ENCODE data around the gene CCDC152.
"Not testable (repeated sequence)": the region's sequence is repeated elsewhere in the genome, so short reads cannot be mapped to it uniquely, and the experiment has no call there.

Gene CCDC152

DNA sequence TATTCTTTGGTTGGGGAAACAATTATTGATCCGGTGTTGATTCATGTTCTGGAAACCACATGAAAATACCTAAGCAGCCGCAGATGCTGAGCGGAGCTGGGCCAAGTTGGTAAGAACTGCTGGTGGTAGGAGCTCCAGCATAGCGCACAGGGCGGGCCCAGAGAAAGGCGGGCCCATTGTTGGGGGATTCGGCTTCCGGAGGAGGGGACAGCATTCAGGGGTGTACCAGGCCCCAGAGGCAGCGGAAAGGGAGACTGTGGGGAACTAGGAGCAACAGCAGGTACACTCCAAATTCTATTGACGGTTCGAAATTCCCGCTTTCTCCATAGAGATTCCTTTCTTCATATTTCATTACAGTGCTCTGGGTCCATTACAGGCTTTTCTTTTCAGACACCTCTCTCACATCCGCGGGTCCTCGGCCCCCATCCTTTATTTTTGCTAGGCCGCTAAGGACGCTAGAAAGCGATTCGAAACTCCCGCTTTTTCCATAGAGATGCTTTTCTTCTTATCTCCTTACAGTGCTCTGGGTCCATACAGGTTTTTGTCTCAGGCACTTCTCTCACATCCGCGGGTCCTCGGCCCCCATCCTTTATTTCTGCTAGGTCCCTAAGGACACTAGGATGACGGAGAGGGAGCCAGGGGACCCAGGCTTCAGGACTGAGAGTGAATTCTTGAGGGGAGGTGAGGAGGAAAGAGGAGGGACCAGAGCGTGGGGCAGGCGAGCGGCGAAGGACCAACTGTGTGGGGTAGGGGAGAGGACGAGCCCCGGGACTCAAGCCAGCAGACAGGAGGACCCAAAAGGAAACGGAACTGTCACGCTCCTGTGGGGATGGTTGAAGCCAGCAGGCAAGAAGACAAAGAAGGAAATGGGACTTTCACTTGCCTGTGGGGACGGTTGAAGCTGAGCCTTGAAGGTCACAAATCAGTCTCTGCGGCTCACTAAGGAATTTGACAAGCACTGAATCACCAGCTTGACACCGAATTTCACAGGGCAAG, at the start of gene CCDC152:
Gene CCDC152 (plus strand): TSS at position 213 of the 996 bp plus-strand sequence. CDS start 2,304 bp downstream, outside the sequence.
- DNase-seq: peak; percentile 25

DNA sequence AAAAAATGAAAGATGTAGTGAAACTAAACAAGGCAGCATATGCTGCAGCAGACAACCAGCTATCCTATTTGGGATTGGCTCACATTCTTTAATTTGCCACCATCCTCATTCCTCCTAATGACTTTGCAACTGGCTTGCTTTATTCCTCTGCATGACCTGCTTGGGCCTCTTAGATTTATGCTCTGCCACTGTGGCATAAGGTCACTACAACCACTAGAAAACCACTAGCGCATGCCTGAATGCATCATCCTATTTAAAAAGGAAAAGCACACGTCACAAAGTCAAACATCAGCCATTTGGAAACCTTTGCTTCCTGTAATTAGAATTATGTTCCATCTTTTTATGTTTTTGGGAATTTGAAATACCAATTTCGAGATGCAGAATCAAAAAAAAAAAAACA, 40.8 kb upstream of the CCDC152 start:
- no peak for DNase-seq

DNA sequence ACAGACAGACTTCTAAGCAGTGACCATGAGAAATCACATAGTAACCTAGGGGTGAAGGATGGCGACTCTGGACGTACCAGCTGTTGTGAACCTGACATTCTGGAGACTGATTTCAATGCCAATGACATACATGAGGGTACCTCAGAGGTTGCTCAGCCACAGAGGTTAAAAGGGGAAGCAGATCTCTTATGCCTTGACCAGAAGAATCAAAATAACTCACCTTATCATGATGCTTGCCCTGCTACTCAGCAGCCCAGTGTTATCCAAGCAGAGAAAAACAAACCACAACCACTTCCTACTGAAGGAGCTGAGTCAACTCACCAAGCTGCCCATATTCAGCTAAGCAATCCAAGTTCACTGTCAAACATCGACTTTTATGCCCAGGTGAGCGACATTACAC, 38.0 kb upstream of the CCDC152 start:
- no peak for DNase-seq

GRCh38 chr5:42719034-42719433, 37.6 kb upstream of the CCDC152 start:
- no peak for DNase-seq

DNA sequence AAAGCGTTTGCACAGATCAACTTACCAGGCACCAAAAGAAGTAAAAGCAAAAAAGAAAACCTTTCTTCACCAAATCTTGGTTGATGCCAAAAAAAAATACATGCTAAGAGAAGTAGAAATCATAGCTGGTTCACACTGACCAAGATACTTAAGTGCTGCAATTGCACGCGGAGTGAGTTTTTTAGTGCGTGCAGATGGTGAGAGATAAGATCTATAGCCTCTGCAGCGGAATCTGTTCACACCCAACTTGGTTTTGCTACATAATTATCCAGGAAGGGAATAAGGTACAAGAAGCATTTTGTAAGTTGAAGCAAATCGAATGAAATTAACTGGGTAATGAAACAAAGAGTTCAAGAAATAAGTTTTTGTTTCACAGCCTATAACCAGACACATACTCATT, 36.4 kb upstream of the CCDC152 start:
- no peak for DNase-seq

DNA sequence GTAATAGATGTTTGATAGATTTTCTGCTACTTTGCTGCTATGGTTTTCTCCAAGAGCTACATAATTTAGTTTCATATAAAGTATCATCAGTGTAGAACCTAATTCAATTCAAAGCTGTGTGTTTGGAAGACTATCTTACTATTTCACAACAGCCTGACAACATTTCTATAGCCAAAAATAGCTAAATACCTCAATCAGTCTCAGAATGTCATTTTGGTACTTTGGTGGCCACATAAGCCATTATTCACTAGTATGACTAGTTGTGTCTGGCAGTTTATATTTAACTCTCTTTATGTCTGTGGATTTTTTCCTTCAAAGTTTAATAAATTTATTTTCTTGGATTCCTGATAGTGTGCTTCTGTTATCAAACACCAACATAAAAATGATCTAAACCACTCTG, 35.1 kb upstream of the CCDC152 start:
- no peak for DNase-seq

- DNase-seq: not testable (repeated sequence)
Measured at GRCh38 chr5:42734531-42735058, 22.0 kb upstream of the CCDC152 start.

DNA sequence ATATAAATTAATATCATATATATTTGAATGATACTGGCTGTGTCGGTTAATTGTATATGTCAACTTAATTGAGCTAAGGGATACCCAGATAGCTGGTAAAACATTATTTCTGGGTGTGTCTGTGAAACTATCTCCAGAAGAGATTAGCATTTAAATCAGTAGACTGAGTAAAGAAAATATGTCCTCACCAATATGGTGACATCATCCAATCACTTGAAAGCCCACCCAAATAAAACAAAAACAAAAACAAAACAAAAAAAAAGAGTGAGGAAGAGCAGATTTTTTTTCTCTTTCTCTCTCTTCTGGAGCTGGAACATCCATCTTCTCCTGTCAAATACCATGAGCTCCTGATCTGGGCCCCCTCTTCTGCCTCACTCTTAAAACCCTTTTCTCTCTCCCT, 15.7 kb upstream of the CCDC152 start:
- no peak for DNase-seq

GRCh38 chr5:42745426-42745825, 11.2 kb upstream of the CCDC152 start:
- DNase-seq: no peak

DNA sequence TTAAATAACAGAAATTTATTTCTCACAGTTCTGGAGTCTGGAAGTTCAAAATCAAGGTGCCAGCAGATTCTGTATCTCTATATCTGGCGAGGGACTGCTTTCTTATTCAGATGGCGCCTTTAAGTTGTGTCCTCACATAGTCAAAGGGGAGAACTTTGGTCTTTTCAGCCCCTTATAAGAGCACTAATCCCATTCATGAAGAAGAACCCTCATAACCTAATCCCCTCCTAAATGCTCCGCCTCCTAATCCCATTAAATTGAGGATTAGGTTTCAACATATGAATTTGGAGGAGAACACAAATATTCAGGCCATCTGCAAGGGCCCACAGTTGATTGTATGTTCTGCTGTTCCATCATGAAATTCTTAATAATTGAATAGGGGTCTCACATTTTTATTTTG, 10.8 kb upstream of the CCDC152 start:
- DNase-seq: no peak

DNA sequence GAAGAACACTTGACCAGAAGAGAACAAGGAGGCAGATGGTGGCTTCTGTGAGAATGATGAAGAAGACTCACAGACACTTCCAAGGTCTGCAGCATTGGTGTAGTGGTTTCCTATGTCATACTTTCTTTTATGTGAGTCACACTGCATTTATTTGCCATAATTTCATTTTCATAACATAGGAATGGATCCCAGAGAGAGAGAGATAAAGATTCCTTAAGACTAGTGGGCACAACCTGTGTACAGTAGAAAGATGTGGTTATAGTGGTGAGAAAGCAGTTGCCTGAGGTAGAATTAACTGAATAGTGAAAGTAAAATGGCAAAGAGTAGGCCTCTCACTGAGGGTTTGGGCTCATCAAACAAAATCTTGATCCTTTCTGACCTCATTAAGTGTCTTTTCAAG, 7.6 kb upstream of the CCDC152 start:
- DNase-seq: no peak

DNA sequence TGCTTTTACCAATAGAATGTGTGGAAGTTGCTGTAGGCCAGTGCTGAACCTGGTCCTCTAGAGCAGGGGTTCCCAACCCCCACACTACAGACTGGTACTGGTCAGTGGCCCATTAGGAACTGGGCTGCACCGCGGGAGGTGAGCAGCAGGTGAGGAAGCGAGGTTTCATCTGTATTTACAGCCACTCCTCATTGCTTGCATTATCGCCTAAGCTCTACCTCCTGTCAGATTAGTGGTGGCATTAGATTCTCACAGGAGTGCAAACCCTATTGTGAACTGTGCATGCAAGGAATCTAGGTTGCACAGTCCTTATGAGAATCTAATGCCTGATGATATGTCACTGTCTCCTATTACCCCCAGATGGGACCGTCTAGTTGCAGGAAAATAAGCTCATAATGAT, 6.1 kb upstream of the CCDC152 start:
- no peak for DNase-seq

DNA sequence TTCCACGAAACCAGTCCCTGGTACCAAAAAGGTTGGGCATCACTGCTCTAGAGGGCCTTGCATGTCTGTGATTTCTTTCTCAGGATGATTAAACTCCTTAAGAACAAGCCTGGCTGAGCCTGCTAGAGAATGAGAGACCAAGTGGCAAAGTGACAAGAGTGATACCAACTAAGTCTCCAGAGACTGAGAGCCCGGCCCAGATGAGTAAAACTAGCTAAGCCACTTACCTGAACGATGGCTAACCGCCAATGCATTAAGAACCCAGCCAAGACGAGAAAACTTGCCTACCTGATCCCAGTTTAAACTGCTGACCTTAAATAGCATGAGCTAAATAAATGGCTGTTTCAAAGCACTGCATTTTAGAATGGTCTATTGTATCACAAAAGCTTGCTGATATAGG, 5.6 kb upstream of the CCDC152 start:
- DNase-seq: no peak

GRCh38 chr5:42753099-42753498, 3.5 kb upstream of the CCDC152 start:
- no peak for DNase-seq

DNA sequence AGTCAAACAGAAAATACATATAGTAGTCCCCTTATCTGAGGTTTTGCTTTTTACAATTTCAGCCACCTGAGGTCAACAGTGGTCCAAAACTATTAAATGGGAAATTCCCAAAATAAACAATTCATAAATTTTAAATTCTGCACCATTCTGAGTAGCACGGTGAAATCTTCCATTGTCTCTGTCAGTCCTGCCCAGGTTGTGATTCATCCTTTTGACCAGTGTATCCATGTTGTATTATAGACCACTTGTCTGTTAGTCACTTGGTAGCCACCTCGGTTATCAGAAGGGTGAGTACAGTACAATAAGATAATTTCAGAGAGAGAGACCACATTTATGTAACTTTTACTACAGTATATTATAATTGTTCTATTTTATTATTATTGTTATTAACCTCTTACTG, 2.8 kb downstream of the CCDC152 start:
- no peak for DNase-seq

DNA sequence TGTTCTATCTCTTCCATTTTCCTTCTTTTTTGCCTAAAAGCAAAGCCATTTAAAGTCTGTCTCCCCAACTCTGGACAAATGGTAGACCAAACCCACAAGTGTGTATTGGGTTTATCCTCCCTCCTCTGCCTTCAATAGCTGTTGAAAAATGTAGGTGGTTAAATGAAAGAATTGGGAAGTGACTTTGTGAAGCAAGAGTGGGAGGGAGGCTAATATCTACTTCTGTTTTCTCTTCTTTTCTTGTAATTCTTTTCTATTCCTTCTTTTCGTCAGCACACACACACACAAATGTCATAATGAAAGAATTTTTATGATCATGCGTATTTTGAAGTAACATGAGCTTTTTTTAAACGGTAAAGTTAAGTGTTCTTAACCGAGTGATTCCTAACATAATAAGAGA, 3.8 kb downstream of the CCDC152 start:
- no peak for DNase-seq

- no peak for DNase-seq
Measured at GRCh38 chr5:42761791-42762190, 5.2 kb downstream of the CCDC152 start.

DNA sequence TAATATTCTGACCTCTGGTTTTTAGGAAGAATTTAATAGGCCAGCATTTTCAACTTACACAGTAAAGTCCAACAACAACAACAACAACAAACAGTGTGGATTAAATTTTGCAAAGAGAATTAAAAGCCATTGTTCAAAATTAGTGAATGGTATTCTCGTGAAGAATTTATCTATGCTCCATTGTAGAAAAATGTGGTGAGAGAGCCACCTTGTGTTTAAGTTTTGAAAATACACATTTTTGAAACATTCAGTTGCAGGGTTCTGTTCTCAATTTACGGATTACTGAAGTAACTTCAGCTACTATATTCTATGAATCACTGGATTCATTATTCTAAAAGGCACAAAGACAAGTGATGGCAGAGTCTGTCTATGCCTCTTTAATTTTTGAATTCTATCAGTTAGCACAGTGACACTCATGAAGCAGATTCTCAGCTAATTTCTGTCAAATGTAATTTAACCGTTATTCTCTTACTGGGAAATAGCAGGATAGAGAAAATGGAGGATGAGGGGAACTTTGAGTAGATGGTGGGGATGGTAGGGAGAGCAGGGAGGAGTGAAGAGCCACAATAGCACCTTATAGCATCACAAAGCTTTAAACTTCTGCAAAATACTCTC, 11.0 kb downstream of the CCDC152 start:
- DNase-seq: no peak

GRCh38 chr5:42768106-42768504, 11.5 kb downstream of the CCDC152 start:
- no peak for DNase-seq

- DNase-seq: no peak
Measured at GRCh38 chr5:42770003-42770402, 13.4 kb downstream of the CCDC152 start.

DNA sequence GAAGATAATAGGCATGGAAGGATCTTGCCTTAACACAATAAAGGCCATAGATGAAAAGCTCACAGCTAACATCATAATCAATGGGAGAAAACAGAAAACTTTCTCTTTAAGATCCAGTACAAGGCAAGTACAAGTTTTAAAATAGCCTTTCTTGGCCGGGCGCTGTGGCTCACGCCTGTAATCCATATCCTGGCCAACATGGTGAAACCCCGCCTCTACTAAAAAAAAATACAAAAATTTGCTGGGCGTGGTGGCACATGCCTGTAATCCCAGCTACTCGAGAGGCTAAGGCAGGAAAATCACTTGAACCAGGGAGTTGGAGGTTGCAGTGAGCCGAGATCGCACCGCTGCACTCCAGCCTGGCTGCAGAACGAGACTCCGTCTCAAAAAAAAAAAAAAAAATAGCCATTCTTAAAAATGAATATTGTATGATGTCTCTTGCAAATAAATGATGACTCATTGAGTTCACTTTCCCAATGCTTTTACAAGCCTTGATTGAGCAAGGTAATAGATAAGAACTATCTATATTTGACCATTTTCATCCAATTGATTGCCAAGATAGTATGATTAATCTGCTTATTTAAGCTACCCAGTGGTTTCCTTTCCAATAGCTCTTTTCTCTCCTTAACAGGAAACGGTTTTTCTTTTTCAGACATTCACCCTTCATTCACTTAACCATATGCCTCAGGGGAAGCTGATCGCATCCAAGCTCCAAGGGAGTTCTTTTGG, 15.8 kb downstream of the CCDC152 start:
- DNase-seq: no peak

DNA sequence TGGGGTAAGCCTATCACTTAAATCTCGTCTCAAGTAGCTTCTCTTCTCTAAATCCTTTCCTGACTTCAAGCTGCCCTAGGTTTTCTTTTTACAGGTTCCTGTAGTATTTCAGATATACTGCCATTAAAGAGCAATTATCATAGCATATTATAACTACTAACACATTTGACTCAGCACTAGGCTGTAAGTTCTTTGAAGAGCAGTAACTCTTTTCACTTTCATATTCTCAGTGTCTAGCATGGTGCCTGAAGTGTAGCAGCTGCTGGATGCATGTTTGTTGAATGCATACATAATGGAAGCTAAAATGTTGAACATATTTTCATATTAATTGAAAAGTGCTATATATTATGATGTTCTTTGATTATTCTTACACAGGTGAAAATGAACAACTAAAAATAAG, 22.5 kb downstream of the CCDC152 start:
- DNase-seq: no peak

- no peak for DNase-seq
Measured at GRCh38 chr5:42781584-42781983, 25.0 kb downstream of the CCDC152 start.

Measured in CD4-positive, alpha-beta T cell treated with Interferon gamma for 1 hour (primary cell).